WI38 (cell line): Measurements from ENCODE around the gene ARMC12.

Source experiments
- H3K4me3 ChIP-seq: 2 replicates; pipeline ENCODE4 v1.5.1; 2011; ENCODE audit warnings: low read depth, mild to moderate bottlenecking, control low read depth, low read length
- CTCF ChIP-seq: IDR thresholded peaks from 2 replicates; pipeline ENCODE4 v1.5.1; 2012; ENCODE audit warnings: low read depth, mild to moderate bottlenecking, control low read depth, low read length

The ARMC12 gene

DNA sequence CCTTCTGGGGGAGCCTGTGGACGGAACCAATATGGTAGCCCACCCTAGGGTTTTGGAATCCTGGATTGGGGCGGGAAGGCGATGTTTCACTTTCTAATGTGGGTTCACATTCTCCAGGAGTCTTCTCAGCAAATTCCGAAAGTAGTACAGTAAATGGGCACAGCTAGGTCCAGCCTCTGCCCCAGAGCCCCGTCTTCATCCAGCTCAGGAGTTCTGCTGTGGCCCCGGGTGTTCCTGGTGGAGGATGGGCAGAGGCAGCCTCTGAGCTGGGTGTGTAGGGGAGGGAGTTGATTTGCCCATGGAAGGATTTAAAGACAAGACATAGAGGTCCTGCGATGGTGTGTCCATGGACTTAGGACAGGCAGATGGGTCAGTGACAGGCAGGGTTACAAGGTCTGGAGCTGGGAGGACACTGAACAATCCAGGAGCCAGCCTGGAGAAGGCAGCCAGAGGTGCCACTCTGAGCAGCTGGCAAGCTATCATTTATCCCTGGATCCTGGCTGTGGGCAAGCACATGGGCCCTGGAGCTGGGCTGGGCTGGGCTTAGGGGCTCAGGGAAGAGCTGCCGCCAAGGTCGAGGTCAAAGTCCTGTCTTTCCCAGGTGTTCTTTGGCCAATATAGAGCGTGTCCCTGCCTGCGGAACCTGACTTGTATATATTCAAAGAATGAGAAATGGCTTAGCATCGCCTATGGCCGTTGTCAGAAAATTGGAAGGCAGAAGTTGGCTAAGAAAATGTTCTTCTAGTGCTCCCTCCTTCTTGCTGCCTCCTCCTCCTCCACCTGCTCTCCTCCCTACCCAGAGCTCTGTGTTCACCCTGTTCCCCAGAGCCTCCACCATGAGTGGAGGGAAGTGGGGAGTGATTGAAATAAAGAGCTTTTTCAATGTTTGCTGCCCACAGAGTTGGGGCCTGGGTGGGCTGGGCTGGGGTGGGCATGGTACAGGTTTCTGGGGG, 50.7 kb downstream of the ARMC12 start:
- TF ChIP-seq CTCF = no peak
- H3K4me3 ChIP-seq = no peak overlapping the region

DNA sequence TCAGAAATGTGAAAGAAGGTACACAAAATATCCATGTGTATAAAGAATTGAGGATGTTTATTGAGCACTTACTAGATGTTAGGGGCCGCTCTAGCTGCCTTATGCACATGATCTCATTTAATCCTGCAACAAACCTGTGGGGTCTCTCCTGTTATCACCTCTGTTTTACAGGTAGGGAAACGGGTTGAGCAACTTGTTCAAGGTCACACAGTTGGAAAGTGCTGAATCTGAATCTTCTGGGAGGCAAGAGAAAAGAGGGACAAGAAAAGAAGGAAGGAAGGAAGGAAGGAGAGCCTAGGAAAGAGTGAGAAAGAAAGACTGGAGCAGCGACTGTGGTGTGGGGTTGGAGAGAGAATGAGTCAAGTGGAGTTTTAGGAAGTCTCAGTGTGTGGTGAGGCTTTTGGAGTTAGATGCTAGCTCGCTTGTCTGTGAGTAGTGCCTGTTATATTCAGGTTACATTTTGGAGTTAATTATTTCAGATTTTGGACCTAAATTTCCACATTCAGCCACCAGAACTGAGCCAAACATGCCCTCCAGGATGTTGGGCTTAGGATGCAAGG, 51.7 kb downstream of the ARMC12 start:
- TF ChIP-seq CTCF = no peak
- no peak overlapping the region for H3K4me3 ChIP-seq

GRCh38 chr6:35790683-35791082, 53.9 kb downstream of the ARMC12 start:
- no peak for TF ChIP-seq CTCF
- no peak overlapping the region for H3K4me3 ChIP-seq

GRCh38 chr6:35794536-35795452, 58.0 kb downstream of the ARMC12 start:
- TF ChIP-seq CTCF = no peak

DNA sequence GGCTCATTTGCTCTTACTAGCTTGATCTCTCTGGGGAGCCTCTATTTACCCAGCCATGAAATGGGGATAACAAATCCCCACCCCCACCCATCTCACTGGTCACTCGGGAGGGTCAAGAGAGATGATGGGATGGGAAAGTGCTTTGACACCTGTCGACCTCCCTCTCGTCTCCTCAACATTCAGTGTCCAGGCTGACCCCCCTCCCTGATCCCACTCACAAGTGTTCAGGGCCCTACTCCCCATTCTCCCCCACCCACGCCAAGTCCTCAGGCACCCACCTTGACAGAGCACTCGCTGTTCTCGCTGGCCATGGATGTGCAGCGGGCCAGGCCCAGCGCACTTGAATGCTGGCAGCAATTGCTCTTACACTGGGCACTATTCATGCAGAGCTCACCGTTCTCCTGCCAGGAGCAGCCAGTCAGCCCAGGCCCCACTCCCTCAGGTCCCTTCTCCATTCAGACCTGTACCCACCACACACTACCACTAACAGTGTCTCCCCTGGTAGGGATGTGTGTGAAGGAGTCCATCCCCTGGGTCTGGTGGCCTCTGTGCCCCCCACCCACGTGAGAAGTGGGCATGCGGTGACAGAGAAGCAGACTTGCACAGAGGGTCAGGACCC, 58.7 kb downstream of the ARMC12 start:
- no peak overlapping the region for H3K4me3 ChIP-seq
- TF ChIP-seq CTCF = no peak

More at GRCh38 chr6:35794536-35795452, 58.0 kb downstream of the ARMC12 start:
- no peak overlapping the region for H3K4me3 ChIP-seq

DNA sequence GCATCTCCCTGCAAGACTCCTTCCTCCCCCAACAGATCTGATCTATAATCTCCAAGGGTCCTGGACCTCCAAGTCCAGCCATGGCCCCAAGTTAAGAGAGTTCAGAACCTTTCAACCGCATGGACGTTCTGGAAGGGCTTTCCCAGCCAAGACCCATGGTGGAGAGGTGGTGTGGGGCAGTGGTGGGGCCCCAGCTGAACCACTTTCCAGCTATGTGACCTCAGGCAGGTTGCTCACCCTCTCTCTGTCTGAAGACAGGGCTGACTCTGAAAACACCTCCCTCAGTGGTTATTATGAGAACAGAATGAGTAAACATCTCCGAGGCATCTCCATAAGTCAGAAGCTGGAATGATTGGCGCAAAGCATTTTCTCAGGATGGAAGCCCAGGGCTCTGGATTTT, 59.4 kb downstream of the ARMC12 start:
- no peak for TF ChIP-seq CTCF
- H3K4me3 ChIP-seq = no peak overlapping the region
